ENCODE data around the gene SLC25A4. TPM values are rescaled to one million over a fixed set of nuclear protein-coding genes. Genes with fewer than 3 reads are reported as not detected.
A peak's percentile ranks its signal among the peaks of the same experiment; 100 is the strongest.

Gene SLC25A4
- total RNA-seq, 1 experiment from 2014 or later, result 18.6 TPM

GRCh38 chr4:185096032-185096653 is 46.9 kb upstream of the SLC25A4 start:
- in situ Hi-C loops (cut with HindIII; ENCODE audit: low pct_unique_long_range_greater_than_20kb, low sequenced_read_pairs), result no loop called here
- Histone ChIP-seq H3K4me1 (ENCODE audit: control insufficient read depth, insufficient read depth, low read length) (no peaks in the 10 kb centered on the region), H3K9me3 (ENCODE audit: control insufficient read depth, insufficient read depth, low read depth, low read length) (no peaks in the 10 kb centered on the region), H3K27ac (ENCODE audit: low read length) (no peak overlapping the region), H3K4me3 (ENCODE audit: low read depth in 2 of 2, low read length in 2 of 2) (no peak overlapping the region), H3K27me3 (ENCODE audit: control insufficient read depth, insufficient read depth, low read length) (no peaks in the 10 kb centered on the region; the same call in 1 of the 2 replicates), H3K36me3 (ENCODE audit: control insufficient read depth, insufficient read depth, low read length) (no peaks in the 10 kb centered on the region)
- no peak for ATAC-seq
- intact Hi-C loops (cut with micrococcal nuclease; ENCODE audit: unreplicated experiment), result loop anchor here (2.0 kb wide), 2 partner anchors 57 to 91 kb away; no protein-coding TSS in a partner anchor
- no TSS peak for BruUV-seq (replicated peaks)
- DNase-seq (ENCODE audit: low read depth, low spot score), result no peak
- CTCF ChIA-PET, result interaction anchor here (0.6 to 1.3 kb wide), 5 partner anchors 54 to 91 kb away, joined by 3 to 10 read pairs (median 3); no protein-coding TSS in a partner anchor
- POLR2A ChIA-PET, result no interaction called here
- TF ChIP-seq REST (IDR thresholded peaks at IDR 0.05; ENCODE audit: insufficient read depth in 1 of 2, low read depth in 2 of 2, low read length in 1 of 2), result no peak
- peak; percentile 60; the same call in 1 of the 2 replicates for TF ChIP-seq CTCF (IDR thresholded peaks at IDR 0.05)
- TF ChIP-seq SIN3A (IDR thresholded peaks at IDR 0.05; ENCODE audit: borderline replicate concordance, insufficient read depth, low read depth, low read length), result no peak

- no peak overlapping the region for H3K4me3 ChIP-seq (ENCODE audit: low read depth in 2 of 2, low read length in 2 of 2)
- H3K27me3 ChIP-seq (ENCODE audit: control insufficient read depth, insufficient read depth, low read length), result no peaks in the 10 kb centered on the region; the same call in 1 of the 2 replicates
- ChIA-PET POLR2A (interaction anchor here (0.7 kb wide), 1 partner anchor 11 kb away, joined by 5 read pairs; no protein-coding TSS in a partner anchor), CTCF (no interaction called here)
- H3K4me1 ChIP-seq (ENCODE audit: control insufficient read depth, insufficient read depth, low read length), result no peaks in the 10 kb centered on the region
- no TSS peak for BruUV-seq (replicated peaks)
- no peak overlapping the region for H3K27ac ChIP-seq (ENCODE audit: low read length)
- TF ChIP-seq CTCF (IDR thresholded peaks at IDR 0.05) (no peak), TCF7L2 (IDR thresholded peaks at IDR 0.05; ENCODE audit: low read depth, low read length) (no peak), POLR2AphosphoS5 (IDR thresholded peaks at IDR 0.05; ENCODE audit: low read depth, low read length) (no peak), SIN3A (IDR thresholded peaks at IDR 0.05; ENCODE audit: borderline replicate concordance, insufficient read depth, low read depth, low read length) (no peak), REST (IDR thresholded peaks at IDR 0.05; ENCODE audit: insufficient read depth in 1 of 2, low read depth in 2 of 2, low read length in 1 of 2) (no peak)
- no peak for ATAC-seq
- DNase-seq (ENCODE audit: low read depth, low spot score), result no peak
- intact Hi-C loops (cut with micrococcal nuclease; ENCODE audit: unreplicated experiment) (no loop called here), in situ Hi-C loops (cut with HindIII; ENCODE audit: low pct_unique_long_range_greater_than_20kb, low sequenced_read_pairs) (no loop called here)
- no peaks in the 10 kb centered on the region for H3K9me3 ChIP-seq (ENCODE audit: control insufficient read depth, insufficient read depth, low read depth, low read length)
- no peaks in the 10 kb centered on the region for H3K36me3 ChIP-seq (ENCODE audit: control insufficient read depth, insufficient read depth, low read length)
These were observed 44.6 kb upstream of the SLC25A4 start for GRCh38 chr4:185098474-185098873.
